Stomach (tissue), 9 donors: ENCODE results near the gene FAM193A. TPM values are rescaled to one million over a fixed set of nuclear protein-coding genes. Genes with fewer than 3 reads are reported as not detected.
"Not testable (repeated sequence)": the region's sequence is repeated elsewhere in the genome, so short reads cannot be mapped to it uniquely, and the experiment has no call there.

Experiments used
- DNase-seq, 2 donors: peaks; one replicate each; pipeline versions ENCODE4 v3.0.0 to v3.0.0-alpha.2; 2013 to 2019
- H3K27ac ChIP-seq, 5 donors: fragments of 200-600 bp in 4 of 5; sonication (generic) in 4 of 5; one replicate each; pipeline ENCODE4 v1.5.1; 2013 to 2019; ENCODE audit warnings: mild to moderate bottlenecking in 1 of 5, moderate library complexity in 1 of 5
- H3K27me3 ChIP-seq, 3 donors: fragments of 200-600 bp; sonication (generic); one replicate each; pipeline ENCODE4 v1.5.1; 2017 to 2019; ENCODE audit warnings: mixed run types in 1 of 3
- H3K36me3 ChIP-seq, 4 donors: fragments of 200-600 bp; sonication (generic); 1 replicate in 3 of 4; 2 replicates in 1 of 4; pipeline ENCODE4 v1.5.1; 2016 to 2019
- H3K4me1 ChIP-seq, 4 donors: fragments of 200-600 bp; sonication (generic); one replicate each; pipeline ENCODE4 v1.5.1; 2016 to 2019
- H3K4me3 ChIP-seq, 4 donors: fragments of 200-600 bp; sonication (generic) in 3 of 4; one replicate each; pipeline ENCODE4 v1.5.1; 2016 to 2019; ENCODE audit warnings: mild to moderate bottlenecking in 1 of 4
- H3K9me3 ChIP-seq, 4 donors: fragments of 200-600 bp; sonication (generic); one replicate each; pipeline ENCODE4 v1.5.1; 2016 to 2019
- CTCF ChIP-seq, 7 experiments: fragments of 450-650 bp in 4 of 7; fragments of 200-600 bp in 3 of 7; sonication (generic) in 3 of 7; IDR thresholded peaks; one replicate each; pipeline ENCODE4 v1.5.1; 2016 to 2019; ENCODE audit warnings: antibody characterized with exemption in 7 of 7, control low read depth in 2 of 7, mild to moderate bottlenecking in 1 of 7
- EP300 ChIP-seq: sonication (generic); formaldehyde crosslinking; IDR thresholded peaks from one replicate; pipeline ENCODE4 v1.6.1; 2017; ENCODE audit warnings: antibody characterized with exemption
- POLR2A ChIP-seq, 4 donors: fragments of 450-650 bp; IDR thresholded peaks; one replicate each; pipeline ENCODE4 v1.6.1; 2016; ENCODE audit warnings: antibody characterized with exemption in 4 of 4, control low read depth in 2 of 4, mild to moderate bottlenecking in 1 of 4, moderate library complexity in 1 of 4
- POLR2AphosphoS5 ChIP-seq, 3 donors: sonication (generic); formaldehyde crosslinking; IDR thresholded peaks; one replicate each; pipeline ENCODE4 v1.6.1; 2016; ENCODE audit warnings: antibody characterized with exemption in 3 of 3
- WGBS, 5 donors: extraction: QIAGEN DNeasy Blood & Tissue Kit in 3 of 5; methylation state at CpG; one replicate each; pipeline versions ENCODE4 v1.1.5 to v1.1.7; 2013 to 2018; 5-methylcytosine and 5-hydroxymethylcytosine counted together
- intact Hi-C: fragments of 100-400 bp; cut with DNase I; formaldehyde crosslinking; loops from one replicate; pipeline ENCODE4 v1.15.1; 2023; ENCODE audit warnings: low total_unique reads
- polyA plus RNA-seq, 3 donors: library from polyadenylated mRNA; stranded (reverse); fragments of 200-250 nt; gene quantifications; one replicate each; pipeline ENCODE4 v1.2.3, GENCODE V29; 2013
- total RNA-seq, 5 donors: library from RNA; depleted of rRNA; stranded (reverse); fragments of >200 nt; gene quantifications; one replicate each; pipeline versions ENCODE4 v1.1.0 to v1.2.3, GENCODE V29; 2014 to 2016
- donor health status: healthy with polysubstance abuse.
- donor health status: Bipolar disorder and iron deficiency.
- donor health status: healthy.

The FAM193A gene
- total and polyA plus RNA-seq, 8 donors = 4.9 to 107 (median 26.0) TPM

DNA sequence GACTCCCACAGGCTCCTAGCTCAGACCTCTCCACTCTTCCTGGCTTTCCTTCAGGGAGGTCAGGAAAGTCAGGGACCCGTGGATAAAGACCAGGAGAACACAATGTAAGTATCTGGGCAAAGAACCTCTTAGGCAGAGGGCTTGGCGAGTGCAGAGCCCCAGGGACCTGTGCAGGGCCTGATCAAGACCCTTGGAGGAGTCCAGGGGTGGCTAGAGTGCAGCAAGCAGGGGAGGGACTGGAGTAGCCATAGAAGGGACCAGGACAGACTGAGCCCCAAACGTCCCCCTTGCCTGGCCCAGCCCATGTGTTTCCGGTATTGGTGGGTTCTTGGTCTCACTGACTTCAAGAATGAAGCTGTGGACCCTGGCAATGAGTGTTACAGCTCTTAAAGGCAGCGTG is 225.6 kb downstream of the FAM193A start:
- Histone ChIP-seq H3K27me3 (no peaks in the 10 kb centered on the region), H3K36me3 (no peaks in the 10 kb centered on the region), H3K4me3 (no peak overlapping the region), H3K27ac (peak overlapping the region; percentile 68 to 90 (median 88)), H3K4me1 (peaks cover 15 to 51% (median 34%) of the 10 kb centered on the region in 4 donors), H3K9me3 (no peaks in the 10 kb centered on the region)
- DNase-seq = no peak
- TF ChIP-seq EP300 (no peak), POLR2AphosphoS5 (IDR thresholded peaks at IDR 0.05) (no peak), CTCF (IDR thresholded peaks at IDR 0.05) (no peak)
- intact Hi-C loops = loop anchor here (10.0 kb wide), 2 partner anchors 173 to 273 kb away; no protein-coding TSS in a partner anchor
- WGBS, 5 donors = 39 to 70% (median 62%) methylated on average over 5 of the region's 5 CpGs

DNA sequence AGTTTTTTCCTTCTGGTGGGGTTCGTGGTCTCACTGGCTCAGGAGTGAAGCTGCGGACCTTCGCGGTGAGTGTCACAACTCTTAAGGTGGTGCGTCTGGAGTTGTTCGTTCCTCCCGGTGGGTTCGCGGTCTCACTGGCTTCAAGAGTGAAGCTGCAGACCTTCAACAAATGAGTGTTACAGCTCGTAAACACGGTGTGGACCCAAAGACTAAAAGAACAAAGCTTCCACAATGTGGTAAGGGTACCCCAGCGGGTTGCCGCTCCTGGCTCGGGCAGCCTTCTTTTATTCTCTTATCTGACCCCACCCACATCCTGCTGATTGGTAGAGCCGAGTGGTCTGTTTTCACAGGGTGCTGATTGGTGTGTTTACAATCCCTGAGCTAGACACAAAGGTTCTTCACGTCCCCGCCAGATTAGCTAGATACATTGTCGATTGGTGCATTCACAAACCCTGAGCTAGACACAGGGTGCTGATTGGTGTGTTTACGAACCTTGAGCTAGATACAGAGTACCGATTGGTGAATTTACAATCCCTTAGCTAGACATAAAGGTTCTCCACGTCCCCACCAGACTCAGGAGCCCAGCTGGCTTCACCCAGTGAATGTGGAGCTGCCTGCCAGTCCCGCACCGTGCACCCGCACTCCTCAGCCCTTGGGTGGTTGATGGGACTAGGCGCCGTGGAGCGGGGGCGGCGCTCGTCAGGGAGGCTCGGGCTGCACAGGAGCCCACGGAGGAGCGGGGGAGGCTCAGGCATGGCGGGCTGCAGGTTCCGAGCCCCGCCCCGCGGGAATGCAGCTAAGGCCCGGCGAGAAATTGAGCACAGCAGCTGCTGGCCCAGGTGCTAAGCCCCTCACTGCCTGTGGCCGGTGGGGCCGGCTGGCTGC is 226.3 kb downstream of the FAM193A start:
- peaks cover 14 to 47% (median 29%) of the 10 kb centered on the region in 4 donors for H3K4me1 ChIP-seq
- intact Hi-C loops = loop anchor here (10.0 kb wide), 2 partner anchors 172 to 272 kb away; no protein-coding TSS in a partner anchor
- not testable (repeated sequence) for H3K36me3 ChIP-seq, H3K4me3 ChIP-seq, DNase-seq, H3K9me3 ChIP-seq, H3K27me3 ChIP-seq
- 88 to 94% (median 92%) methylated on average over 25 to 41 of the region's 42 CpGs for WGBS, 5 donors
- H3K27ac ChIP-seq = peak overlapping the region; percentile 68 to 90 (median 88)

DNA sequence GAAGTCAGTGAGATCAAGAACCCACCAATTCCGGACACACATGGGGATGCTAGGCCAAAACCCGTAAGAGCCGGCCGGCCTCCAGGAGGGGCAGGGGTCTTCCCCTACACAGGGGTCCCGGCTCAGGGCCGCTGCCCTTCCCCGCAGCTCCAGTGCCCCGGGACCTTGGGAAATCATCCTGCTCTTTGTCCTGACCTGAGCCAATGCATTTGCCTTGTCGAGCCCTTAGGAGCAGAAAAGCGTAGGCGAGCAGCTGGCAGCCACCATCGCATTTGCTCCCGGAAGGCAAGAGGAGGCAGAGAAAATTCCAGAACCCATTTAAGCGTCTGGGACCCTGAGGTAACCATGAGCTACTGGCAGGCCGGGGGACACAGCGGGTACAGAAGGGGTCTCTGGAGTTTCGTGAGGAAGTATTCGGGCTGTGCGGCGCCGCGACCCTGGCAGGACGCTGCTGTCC is 227.1 kb downstream of the FAM193A start:
- Histone ChIP-seq H3K27me3 (no peaks in the 10 kb centered on the region), H3K4me3 (peak overlapping the region; percentile 49 to 53 (median 50)), H3K9me3 (no peaks in the 10 kb centered on the region), H3K27ac (peak overlapping the region; percentile 21 to 80 (median 72)), H3K4me1 (peaks cover 14 to 47% (median 29%) of the 10 kb centered on the region in 4 donors), H3K36me3 (no peaks in the 10 kb centered on the region)
- DNase-seq = no peak
- intact Hi-C loops = loop anchor here (10.0 kb wide), 2 partner anchors 171 to 271 kb away; no protein-coding TSS in a partner anchor
- TF ChIP-seq POLR2AphosphoS5 (IDR thresholded peaks at IDR 0.05) (no peak), EP300 (no peak), POLR2A (IDR thresholded peaks at IDR 0.05) (no peak), CTCF (IDR thresholded peaks at IDR 0.05) (no peak)
- WGBS, 5 donors = 54 to 70% (median 60%) methylated on average over 15 to 23 of the region's 23 CpGs

- intact Hi-C loops = loop anchor here (10.0 kb wide), 2 partner anchors 169 to 269 kb away; no protein-coding TSS in a partner anchor
- WGBS, 5 donors = 88 to 94% (median 91%) methylated on average over 12 of the region's 12 CpGs
- Histone ChIP-seq H3K36me3 (no peaks in the 10 kb centered on the region), H3K4me3 (no peak overlapping the region), H3K4me1 (peaks cover 3 to 34% (median 23%) of the 10 kb centered on the region in 4 donors), H3K27ac (no peak overlapping the region), H3K27me3 (no peaks in the 10 kb centered on the region), H3K9me3 (no peaks in the 10 kb centered on the region)
- no peak for DNase-seq
- TF ChIP-seq CTCF (IDR thresholded peaks at IDR 0.05) (no peak), EP300 (no peak), POLR2A (IDR thresholded peaks at IDR 0.05) (no peak), POLR2AphosphoS5 (IDR thresholded peaks at IDR 0.05) (no peak)
Observed at GRCh38 chr4:2765832-2766526, 229.5 kb downstream of the FAM193A start.
